ENCODE measurements around the gene ANXA11. TPM values are rescaled to one million over a fixed set of nuclear protein-coding genes. Genes with fewer than 3 reads are reported as not detected.

ANXA11 gene
- total and polyA plus RNA-seq, 9 of the 15 experiments (the other 6 are each of a cell fraction or from before 2014, with no cell fraction given) = 43.6 to 212 (median 109) TPM

- 0 out of 2 replicates have a peak, but pooled peaks have one; percentile 53 for TF ChIP-seq ZNF644 (tag; IDR thresholded peaks at IDR 0.05; ENCODE audit: low read depth)
- no peak for TF ChIP-seq ARID3B (CRISPR knock-in tag; IDR thresholded peaks at IDR 0.05; ENCODE audit: borderline replicate concordance)
- TF ChIP-seq EP300 (IDR thresholded peaks at IDR 0.05; ENCODE audit: low read length) = no peak; the same call in 1 of the 2 replicates
- peak; percentile 76; the same call in 1 of the 2 replicates for TF ChIP-seq NFE2 (IDR thresholded peaks at IDR 0.05; ENCODE audit: low read depth)
- no peak; a peak in 1 of 4 replicates for TF ChIP-seq ETV6 (IDR thresholded peaks at IDR 0.05; ENCODE audit: borderline replicate concordance in 1 of 2, low read depth in 2 of 2, low read length in 1 of 2)
- TF ChIP-seq ETV6 (CRISPR knock-in tag; IDR thresholded peaks at IDR 0.05; ENCODE audit: borderline replicate concordance) = no peak
- TF ChIP-seq MCM7 (IDR thresholded peaks at IDR 0.05) = 0 out of 4 replicates have a peak, but pooled peaks of 1 of the 2 experiments have one; percentile 40
- 0 out of 2 replicates have a peak, but pooled peaks have one; percentile 65 for TF ChIP-seq HNRNPUL1 (IDR thresholded peaks at IDR 0.05; ENCODE audit: low read length)
- TF ChIP-seq CBX1 (IDR thresholded peaks at IDR 0.05; ENCODE audit: low read depth) = 0 out of 2 replicates have a peak, but pooled peaks have one; percentile 30
- no peak for TF ChIP-seq CAMTA2 (CRISPR knock-in tag; conservative IDR thresholded peaks at IDR 0.05)
- TF ChIP-seq JUND (IDR thresholded peaks at IDR 0.05; ENCODE audit: borderline replicate concordance, low read depth, low read length) = peak; percentile 62
- peak; percentile 75; the same call in 2 of the 3 replicates for TF ChIP-seq JUND (tag; IDR thresholded peaks at IDR 0.05; ENCODE audit: borderline replicate concordance, low read depth, low read length)
- no peak for TF ChIP-seq SMAD1 (IDR thresholded peaks at IDR 0.05; ENCODE audit: low read depth, low read length, partially characterized antibody)
- TF ChIP-seq RBM14 (IDR thresholded peaks at IDR 0.05; ENCODE audit: borderline replicate concordance, insufficient read depth, low read depth, low read length) = no peak
- TF ChIP-seq NRF1 (conservative IDR thresholded peaks at IDR 0.05 in 1 of 2, IDR thresholded peaks at IDR 0.05 in 1 of 2) = peak in 1 of 2 experiments; percentile 20; a peak in 2 of 4 replicates
- no peak for TF ChIP-seq IRF2 (CRISPR knock-in tag; IDR thresholded peaks at IDR 0.05)
- TF ChIP-seq MTA2 (IDR thresholded peaks at IDR 0.05; ENCODE audit: low read depth) = peak; percentile 3; the same call in 1 of the 2 replicates
- TF ChIP-seq HNRNPH1 (optimal IDR thresholded peaks at IDR 0.05; ENCODE audit: low read depth, low read length) = no peak
- no peak for TF ChIP-seq FOS (IDR thresholded peaks at IDR 0.05; ENCODE audit: extremely low read depth, insufficient read length)
- peak; percentile 9; the same call in 1 of the 2 replicates for TF ChIP-seq TAL1 (IDR thresholded peaks at IDR 0.05)
- no peak for TF ChIP-seq ZFPM2 (CRISPR knock-in tag; IDR thresholded peaks at IDR 0.05)
- no peak; the same call in 1 of the 2 replicates for TF ChIP-seq ZBTB7A (IDR thresholded peaks at IDR 0.05; ENCODE audit: borderline replicate concordance, control insufficient read depth, low read depth, low read length)
- TF ChIP-seq SREBF1 (IDR thresholded peaks at IDR 0.05; ENCODE audit: borderline replicate concordance, low read depth, low read length) = no peak
- TF ChIP-seq ZNF766 (CRISPR knock-in tag; conservative IDR thresholded peaks at IDR 0.05) = no peak
- no peak for TF ChIP-seq ESRRA (IDR thresholded peaks at IDR 0.05; ENCODE audit: borderline replicate concordance, low read depth)
- no peak; the same call in 1 of the 2 replicates for TF ChIP-seq FOXP1 (CRISPR knock-in tag; IDR thresholded peaks at IDR 0.05)
Observed at GRCh38 chr10:80202934-80203834, 2.2 kb downstream of the ANXA11 start (continued).

All from K562 (cell line).